H1 (cell line): ENCODE data around the gene DAAM1. TPM values are rescaled to one million over a fixed set of nuclear protein-coding genes. Genes with fewer than 3 reads are reported as not detected.

Experiments
- ASH2L ChIP-seq: fragments of 200-600, 300-600 bp; sonication (generic); IDR thresholded peaks from one replicate; pipeline ENCODE4 v1.7.1; 2017; ENCODE audit warnings: low read length
- BACH1 ChIP-seq: IDR thresholded peaks from 2 replicates; pipeline ENCODE4 v1.6.1; 2012; ENCODE audit warnings: low read length, improper control_type of control experiment
- BCL11A ChIP-seq, 2 experiments: IDR thresholded peaks; one replicate each; pipeline ENCODE4 v1.6.1; 2011; ENCODE audit warnings: low read depth in 2 of 2, low read length in 2 of 2, mild to moderate bottlenecking in 2 of 2
- CHD7 ChIP-seq: fragments of 300-600 bp; sonication (generic); IDR thresholded peaks from 2 replicates; pipeline ENCODE4 v1.7.1; 2012; ENCODE audit warnings: low read length, moderate library complexity, mild to moderate bottlenecking, inconsistent platforms; ENCODE audit not compliant: insufficient replicate concordance
- GABPA ChIP-seq: IDR thresholded peaks from 2 replicates; pipeline ENCODE4 v1.6.1; 2011; ENCODE audit warnings: mild to moderate bottlenecking, low read length, moderate library complexity, borderline replicate concordance; ENCODE audit not compliant: insufficient read depth
- POLR2A ChIP-seq, 2 experiments: IDR thresholded peaks; 1 replicate in 1 of 2; 2 replicates in 1 of 2; pipeline ENCODE4 v1.6.1; 2011; ENCODE audit warnings: low read depth in 2 of 2, low read length in 2 of 2, mild to moderate bottlenecking in 2 of 2; ENCODE audit errors: control extremely low read depth in 1 of 2
- POU5F1 ChIP-seq: IDR thresholded peaks from 2 replicates; pipeline ENCODE4 v1.6.1; 2011; ENCODE audit warnings: low read depth, mild to moderate bottlenecking, low read length, moderate library complexity
- RBBP5 ChIP-seq: IDR thresholded peaks from 2 replicates; pipeline ENCODE4 v1.7.1; 2012; ENCODE audit warnings: low read depth, mild to moderate bottlenecking, inconsistent platforms, low read length, moderate library complexity, borderline replicate concordance
- RFX5 ChIP-seq: IDR thresholded peaks from 2 replicates; pipeline ENCODE4 v1.6.1; 2011; ENCODE audit warnings: low read depth, low read length, improper control_type of control experiment, borderline replicate concordance
- RXRA ChIP-seq: IDR thresholded peaks from 2 replicates; pipeline ENCODE4 v1.6.1; 2011; ENCODE audit warnings: low read depth, mild to moderate bottlenecking, low read length, moderate library complexity; ENCODE audit not compliant: insufficient read depth
- SIN3A ChIP-seq, 2 experiments: IDR thresholded peaks in 1 of 2; conservative IDR thresholded peaks in 1 of 2; 2 replicates each; pipeline ENCODE4 v1.6.1; 2011 to 2012; ENCODE audit warnings: low read length in 2 of 2, improper control_type of control experiment in 1 of 2, low read depth in 1 of 2, mild to moderate bottlenecking in 1 of 2
- SIRT6 ChIP-seq: IDR thresholded peaks from one replicate; pipeline ENCODE4 v1.7.1; 2012; ENCODE audit warnings: low read length, inconsistent platforms
- SP1 ChIP-seq: IDR thresholded peaks from 2 replicates; pipeline ENCODE4 v1.6.1; 2011; ENCODE audit warnings: low read depth, low read length
- SUZ12 ChIP-seq: fragments of 200-600 bp; sonication (generic); IDR thresholded peaks from 2 replicates; pipeline ENCODE4 v1.6.1; 2012; ENCODE audit warnings: mild to moderate bottlenecking, inconsistent platforms, low read length, moderate library complexity, mixed read lengths
- polyA plus RNA-seq, 7 experiments: library from polyadenylated mRNA; depleted of rRNA in 3 of 7; stranded (reverse) in 5 of 7; unstranded in 2 of 7; fragments of >200 nt in 5 of 7; fragments of 200-250 nt in 2 of 7; gene quantifications; 1 replicate in 5 of 7; 2 replicates in 1 of 7; 4 replicates in 1 of 7; pipeline versions ENCODE4 v1.2.1 to v1.2.3, GENCODE V29; 2011 to 2013; ENCODE audit warnings: missing spikeins in 2 of 7, mixed read lengths in 2 of 7
- total RNA-seq: library from RNA; stranded (reverse); fragmentation: NEBNext Ultra II Directional; extraction: Animal tissue kit (Norgen Biotek cat#: 25700); gene quantifications from 2 replicates; pipeline ENCODE4 v1.2.1, GENCODE V29; 2021

Gene DAAM1
- total and polyA plus RNA-seq, 2 of the 8 experiments (the other 6 are each of a cell fraction or from before 2014, with no cell fraction given) = 5.0 to 44.9 TPM

- TF ChIP-seq CHD7 (no peak), RXRA (no peak), RBBP5 (no peak), GABPA (no peak), SUZ12 (no peak), ASH2L (no peak), SP1 (no peak), BACH1 (no peak), SIN3A (conservative IDR thresholded peaks at IDR 0.05 in 1 of 2, IDR thresholded peaks at IDR 0.05 in 1 of 2; ENCODE audit: low read depth in 1 of 2, low read length in 2 of 2) (no peak), RFX5 (no peak), BCL11A (IDR thresholded peaks at IDR 0.05; ENCODE audit: low read depth in 2 of 2, low read length in 2 of 2) (no peak), POLR2A (IDR thresholded peaks at IDR 0.05; ENCODE audit: control extremely low read depth in 1 of 2, low read depth in 2 of 2, low read length in 2 of 2) (no peak), POU5F1 (no peak), SIRT6 (no peak)
These were observed 133.1 kb downstream of the DAAM1 start (continued) for GRCh38 chr14:59321626-59321949.
